GM10248 (cell line): ENCODE results near the gene PLCH1.

Experiments used
- CTCF ChIA-PET: fragments of 300-600 bp; sonication (Branson Sonifier 250); formaldehyde crosslinking; extraction: SDS; loops from one replicate; lab custom pipeline; 2021; ENCODE audit warnings: antibody characterized with exemption; lab: Yijun Ruan, JAX
- POLR2A ChIA-PET: fragments of 350-650 bp; sonication (Branson Sonifier 250); formaldehyde crosslinking; extraction: SDS; loops from one replicate; lab custom pipeline; 2020; ENCODE audit warnings: antibody characterized with exemption; lab: Yijun Ruan, JAX
- DNase-seq: peaks from one replicate; pipeline ENCODE4 v3.0.0; 2012; ENCODE audit errors: extremely low spot score
- CTCF ChIP-seq: IDR thresholded peaks from 2 replicates; pipeline ENCODE4 v1.5.1; 2012; ENCODE audit warnings: mild to moderate bottlenecking, low read depth; ENCODE audit errors: extremely low read depth, missing control alignments, control extremely low read depth

The PLCH1 gene

DNA sequence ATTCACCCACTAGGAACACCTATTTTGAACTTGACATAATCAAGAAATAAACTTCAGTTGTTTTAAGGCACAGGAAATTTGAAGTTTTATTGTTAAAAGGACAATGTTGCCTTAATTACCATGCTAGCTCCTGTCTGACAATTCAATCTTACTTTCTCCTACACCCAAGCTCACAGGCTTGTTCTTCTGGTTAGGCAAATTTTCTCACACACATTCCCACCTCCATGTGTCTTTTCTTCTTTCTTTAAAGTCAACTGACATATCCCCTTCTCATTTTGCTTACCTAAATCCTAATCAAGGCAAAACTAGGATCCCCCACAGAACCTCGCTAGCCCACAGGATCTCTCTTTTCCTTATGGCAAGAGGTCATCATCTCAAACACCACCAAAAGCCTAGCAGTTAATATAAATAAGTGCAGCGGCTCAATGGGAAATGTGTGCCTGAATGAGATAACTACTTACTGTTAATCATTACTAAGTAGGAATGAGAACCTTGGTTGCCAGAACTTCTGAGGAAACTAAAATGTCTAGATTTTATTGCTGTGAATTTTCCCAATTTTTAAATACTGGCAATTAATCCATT is 189.3 kb downstream of the PLCH1 start:
- no peak for DNase-seq
- no peak for TF ChIP-seq CTCF
- ChIA-PET POLR2A (no interaction called here), CTCF (interaction anchor here (0.8 kb wide), 1 partner anchor 9 kb away, joined by 3 read pairs; no protein-coding TSS in a partner anchor)

DNA sequence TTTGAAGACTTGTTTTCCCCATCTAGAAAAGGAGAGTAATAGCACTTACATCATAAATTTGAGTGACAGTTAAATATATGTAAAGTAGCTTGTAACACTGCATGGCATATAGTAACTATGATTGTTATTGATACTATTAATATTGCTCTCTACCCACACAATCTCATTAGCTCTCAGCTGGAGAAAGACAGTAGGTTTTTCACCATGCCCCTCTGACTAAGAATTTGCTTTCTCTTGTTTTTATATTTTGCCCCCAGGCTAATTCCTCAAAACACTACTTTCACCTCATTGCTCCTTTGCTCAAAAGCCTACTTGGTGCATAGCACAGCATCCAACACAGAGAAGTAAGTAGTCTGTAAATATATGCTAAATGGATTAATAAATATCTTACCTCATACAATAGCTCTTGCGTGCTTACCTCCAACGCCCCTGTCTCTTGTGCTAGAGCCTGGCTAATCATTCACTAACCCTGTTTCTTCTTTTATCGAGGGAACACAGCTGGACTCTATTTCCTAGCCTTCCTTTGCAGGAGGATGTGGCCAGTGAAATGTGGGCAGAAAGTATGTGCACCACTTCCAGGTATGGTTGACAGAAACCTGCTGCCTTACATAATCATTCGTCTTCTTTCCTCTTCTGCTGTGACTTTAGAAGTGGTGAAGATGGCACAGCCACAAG is 190.0 kb downstream of the PLCH1 start:
- ChIA-PET CTCF (interaction anchor here (0.8 kb wide), 1 partner anchor 10 kb away, joined by 3 read pairs; no protein-coding TSS in a partner anchor), POLR2A (no interaction called here)
- DNase-seq: no peak
- TF ChIP-seq CTCF: no peak

- ChIA-PET CTCF (no interaction called here), POLR2A (no interaction called here)
- DNase-seq: peak; percentile 11
- no peak for TF ChIP-seq CTCF
Measured at GRCh38 chr3:155553780-155554179, 191.1 kb downstream of the PLCH1 start.

GRCh38 chr3:155553326-155553725 is 191.5 kb downstream of the PLCH1 start:
- no peak for TF ChIP-seq CTCF
- POLR2A ChIA-PET: no interaction called here
- DNase-seq: no peak
- CTCF ChIA-PET: no interaction called here

DNA sequence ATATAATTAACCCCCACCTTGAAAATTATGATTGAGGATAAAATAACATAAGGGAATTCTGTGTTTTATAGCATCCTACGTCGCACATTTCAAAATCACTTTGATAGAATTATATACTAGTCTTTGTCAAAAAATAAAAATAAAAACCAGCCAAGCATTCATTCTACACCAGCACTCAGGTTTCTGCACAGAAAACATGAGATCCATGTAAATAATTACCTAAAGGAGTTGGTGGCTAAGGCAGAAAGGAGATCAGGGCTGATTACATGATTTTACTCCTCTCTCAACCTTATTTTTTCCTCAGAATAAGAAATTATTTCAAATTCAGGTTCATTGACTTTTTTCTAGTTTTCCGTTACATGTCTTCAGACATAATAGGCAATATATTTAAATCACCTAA is 194.5 kb downstream of the PLCH1 start:
- ChIA-PET POLR2A (no interaction called here), CTCF (no interaction called here)
- DNase-seq: no peak
- TF ChIP-seq CTCF: no peak

- TF ChIP-seq CTCF: no peak
- CTCF ChIA-PET: interaction anchor here (1.2 kb wide), 1 partner anchor 11 kb away, joined by 3 read pairs; no protein-coding TSS in a partner anchor
- DNase-seq: no peak
- POLR2A ChIA-PET: interaction anchor here (0.6 kb wide), 1 partner anchor 699 kb away, joined by 4 read pairs; no protein-coding TSS in a partner anchor
Measured at GRCh38 chr3:155549087-155549486, 195.8 kb downstream of the PLCH1 start.
